ENCODE measurements around the gene FAM117A.

GRCh38 chr17:49728425-49728824, 35.5 kb downstream of the FAM117A start:
- TF ChIP-seq ZNF416 (tag by site-specific recombination; IDR thresholded peaks at IDR 0.05) (no peak), ZNF707 (tag by site-specific recombination; IDR thresholded peaks at IDR 0.05) (no peak), CTCF (tag by site-specific recombination; IDR thresholded peaks at IDR 0.05) (no peak), ATF2 (tag by site-specific recombination; IDR thresholded peaks at IDR 0.05; ENCODE audit: low read depth) (no peak), ZNF510 (tag by site-specific recombination; IDR thresholded peaks at IDR 0.05; ENCODE audit: insufficient replicate concordance) (no peak), ZNF274 (IDR thresholded peaks at IDR 0.05; ENCODE audit: low read length) (no peak), ZNF274 (tag by site-specific recombination; IDR thresholded peaks at IDR 0.05; ENCODE audit: borderline replicate concordance) (no peak), YY1 (tag by site-specific recombination; IDR thresholded peaks at IDR 0.05) (no peak)
